SH-SY5Y (cell line): ENCODE data around the gene PEF1.

ENCODE experiments used
- GATA2 ChIP-seq: IDR thresholded peaks from 2 replicates; pipeline ENCODE4 v1.6.1; 2011; ENCODE audit warnings: mild to moderate bottlenecking, low read depth, low read length
- GATA3 ChIP-seq: IDR thresholded peaks from 2 replicates; pipeline ENCODE4 v1.6.1; 2011; ENCODE audit warnings: low read depth, mild to moderate bottlenecking, low read length, moderate library complexity

DNA sequence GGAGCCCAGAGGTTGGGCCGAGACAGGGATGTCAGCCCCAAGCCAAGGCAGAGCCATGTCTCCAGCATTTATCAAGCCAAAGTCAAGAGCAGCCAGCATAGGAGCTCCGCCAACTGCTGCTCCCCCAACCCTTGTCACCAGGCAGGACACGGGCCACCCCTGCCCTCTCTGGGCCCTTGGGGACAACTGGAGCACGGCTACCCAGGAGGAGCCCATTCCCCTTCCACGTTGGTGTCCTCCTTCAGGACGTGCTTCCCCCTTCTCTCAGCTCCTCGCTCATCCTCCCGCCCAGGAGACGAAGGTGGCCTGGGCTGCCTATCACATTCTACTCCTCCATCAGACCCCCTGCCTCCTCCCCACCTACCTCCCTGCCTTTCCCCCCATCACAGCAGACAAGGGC lies 19.9 kb upstream of the PEF1 start:
- TF ChIP-seq GATA3, result no peak
- no peak for TF ChIP-seq GATA2
